Tibial nerve (tissue), 4 donors: ENCODE measurements around the gene EYA4.

ENCODE experiments used
- CTCF ChIP-seq, 5 experiments: fragments of 200-600 bp in 3 of 5; fragments of 450-650 bp in 2 of 5; sonication (generic) in 3 of 5; IDR thresholded peaks; one replicate each; pipeline ENCODE4 v1.5.1; 2016 to 2019; ENCODE audit warnings: antibody characterized with exemption in 5 of 5, mild to moderate bottlenecking in 3 of 5, moderate library complexity in 2 of 5
- EP300 ChIP-seq, 2 donors: sonication (generic); formaldehyde crosslinking; IDR thresholded peaks; one replicate each; pipeline ENCODE4 v1.6.1; 2017; ENCODE audit warnings: antibody characterized with exemption in 2 of 2, mild to moderate bottlenecking in 1 of 2

DNA sequence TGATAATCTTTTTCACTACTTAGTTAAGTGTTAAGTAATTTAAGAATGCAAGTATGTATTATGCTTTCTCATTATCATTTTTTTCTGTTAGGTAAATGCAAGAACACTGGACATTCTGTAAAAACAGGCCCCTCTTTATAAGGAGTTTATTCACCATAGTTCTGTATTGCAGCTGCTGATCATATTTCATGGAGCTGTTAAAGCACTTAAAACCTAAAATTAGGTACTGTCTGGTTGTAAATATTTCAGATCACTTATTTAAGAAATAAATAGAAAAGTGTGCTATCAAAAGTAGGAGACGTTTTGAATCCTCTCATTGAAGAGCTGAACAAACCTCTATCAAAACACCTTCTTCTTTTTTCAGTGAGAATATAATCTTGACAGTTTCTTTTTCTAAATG is 3.9 kb downstream of the EYA4 start:
- no peak for TF ChIP-seq CTCF (IDR thresholded peaks at IDR 0.05)
- TF ChIP-seq EP300 (IDR thresholded peaks at IDR 0.05), result no peak
